KG1 (cell line): ENCODE results near the gene CC2D1A.
"Not testable (repeated sequence)": the region's sequence is repeated elsewhere in the genome, so short reads cannot be mapped to it uniquely, and the experiment has no call there.

Experiments used
- DNase-seq: peaks from one replicate; lab custom pipeline; 2025; lab: John Stamatoyannopoulos, UW

Gene CC2D1A

DNA sequence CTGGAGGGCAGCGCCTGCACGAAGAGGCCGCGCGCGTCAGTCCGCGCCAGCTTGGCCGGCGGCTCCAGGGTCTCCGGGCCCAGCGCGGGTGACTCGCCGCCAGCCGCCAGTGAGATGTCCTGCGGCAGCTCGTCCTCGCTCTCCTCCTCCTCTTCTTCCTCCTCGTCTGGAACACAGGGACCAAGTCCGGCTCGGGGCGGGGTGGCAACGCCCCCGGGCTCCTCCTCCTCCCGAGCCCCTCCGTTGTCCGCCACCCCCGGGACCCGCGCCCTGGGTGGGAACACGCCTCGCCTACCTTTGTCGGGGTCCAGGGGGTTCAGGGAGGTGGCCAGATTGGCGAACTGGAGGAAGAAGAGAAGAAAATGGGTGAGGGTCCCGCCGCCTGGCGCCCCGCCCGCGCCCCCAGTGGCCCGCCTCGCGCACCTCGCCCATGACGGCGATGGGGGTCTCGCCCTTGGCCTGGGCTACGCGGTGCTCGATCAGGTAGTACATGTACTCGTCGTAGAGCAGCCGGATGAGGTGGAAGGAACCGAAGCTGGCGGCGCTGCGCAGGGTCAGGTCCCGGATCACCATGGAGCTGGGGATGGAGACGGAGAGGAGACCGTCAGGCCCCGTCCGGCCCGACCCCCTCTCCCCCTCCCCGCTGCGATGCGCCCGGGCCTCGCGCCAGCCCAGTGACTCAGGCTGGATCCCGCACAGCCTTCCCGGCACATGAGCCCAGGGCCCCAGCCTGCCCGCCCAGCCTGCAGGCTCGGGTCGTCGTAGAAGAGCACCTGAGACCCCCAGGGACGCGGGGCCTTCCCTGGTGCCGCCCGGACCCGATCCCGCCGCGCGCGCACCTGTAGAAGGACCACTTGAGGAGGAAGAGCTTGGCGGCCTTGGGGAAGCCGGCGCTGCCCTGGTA, 57.0 kb downstream of the CC2D1A start:
- DNase-seq, result no peak

GRCh38 chr19:13963603-13964105, 57.7 kb downstream of the CC2D1A start:
- no peak for DNase-seq

DNA sequence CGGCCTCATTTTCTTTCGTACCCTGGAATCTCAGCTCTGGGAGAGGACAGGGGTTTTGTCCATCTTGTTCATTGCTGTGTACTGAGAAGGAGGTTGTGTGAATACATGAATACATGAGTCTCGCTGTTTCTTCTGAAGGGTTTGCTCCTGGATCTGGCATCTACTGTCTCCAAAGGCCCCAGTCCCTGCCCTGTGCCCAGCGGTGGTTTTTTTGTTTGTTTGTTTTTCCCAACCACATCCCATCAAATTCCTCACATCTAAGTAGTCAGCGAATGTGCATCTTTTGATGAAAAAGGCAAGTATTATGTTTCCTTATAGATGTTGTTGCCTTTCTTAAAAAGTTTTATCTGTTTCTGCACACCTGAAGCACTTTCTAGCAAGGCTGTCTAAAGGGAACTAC, 58.8 kb downstream of the CC2D1A start:
- no peak for DNase-seq

- DNase-seq, result no peak
These were observed 59.4 kb downstream of the CC2D1A start for GRCh38 chr19:13965377-13965896.

- DNase-seq, result no peak
These were observed 60.1 kb downstream of the CC2D1A start for GRCh38 chr19:13965926-13966683.

- DNase-seq, result no peak
These were observed 60.7 kb downstream of the CC2D1A start for GRCh38 chr19:13966684-13967128.

DNA sequence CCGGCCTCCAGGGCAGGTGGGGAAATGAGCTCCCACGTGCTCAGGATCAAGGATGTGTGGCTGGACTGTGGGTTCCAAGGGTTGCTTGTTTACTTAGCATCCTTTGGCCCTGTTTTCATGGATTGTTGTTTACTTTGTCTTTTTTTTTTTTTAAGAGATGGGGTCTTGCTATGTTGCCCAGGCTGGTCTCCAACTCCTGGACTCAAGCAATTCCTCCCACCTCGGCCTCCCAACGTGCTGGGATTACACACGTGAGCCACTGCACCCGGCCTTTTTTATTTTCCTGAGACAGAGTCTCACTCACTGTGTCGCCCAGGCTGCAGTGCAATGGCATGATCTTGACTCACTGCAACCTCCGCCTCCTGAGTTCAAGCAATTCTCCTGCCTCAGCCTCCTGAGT, 61.2 kb downstream of the CC2D1A start:
- not testable (repeated sequence) for DNase-seq

- no peak for DNase-seq
These were observed 62.5 kb downstream of the CC2D1A start for GRCh38 chr19:13968383-13968935.

GRCh38 chr19:13968999-13969398, 63.0 kb downstream of the CC2D1A start:
- DNase-seq, result no peak

DNA sequence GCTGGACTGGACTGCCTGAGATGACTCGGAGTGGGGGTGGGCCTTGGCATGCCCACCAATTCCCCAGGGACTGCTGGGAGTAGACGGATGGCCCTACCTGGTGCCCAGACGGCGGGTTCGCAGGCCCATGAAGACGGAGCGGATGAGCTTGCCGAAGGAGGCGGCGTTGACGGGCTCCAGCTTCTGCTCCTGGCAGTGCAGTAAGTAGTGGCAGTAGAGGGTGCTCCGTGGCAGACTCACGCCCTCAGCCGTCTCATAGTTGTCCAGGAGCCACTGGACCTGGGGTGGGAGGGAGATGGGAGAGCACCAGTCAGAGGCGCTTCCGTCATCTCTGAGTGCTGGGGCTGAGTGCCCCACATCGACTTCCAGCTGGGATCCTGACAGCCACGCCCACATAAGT, 63.9 kb downstream of the CC2D1A start:
- no peak for DNase-seq

GRCh38 chr19:13971868-13972267, 65.9 kb downstream of the CC2D1A start:
- DNase-seq, result not testable (repeated sequence)

DNA sequence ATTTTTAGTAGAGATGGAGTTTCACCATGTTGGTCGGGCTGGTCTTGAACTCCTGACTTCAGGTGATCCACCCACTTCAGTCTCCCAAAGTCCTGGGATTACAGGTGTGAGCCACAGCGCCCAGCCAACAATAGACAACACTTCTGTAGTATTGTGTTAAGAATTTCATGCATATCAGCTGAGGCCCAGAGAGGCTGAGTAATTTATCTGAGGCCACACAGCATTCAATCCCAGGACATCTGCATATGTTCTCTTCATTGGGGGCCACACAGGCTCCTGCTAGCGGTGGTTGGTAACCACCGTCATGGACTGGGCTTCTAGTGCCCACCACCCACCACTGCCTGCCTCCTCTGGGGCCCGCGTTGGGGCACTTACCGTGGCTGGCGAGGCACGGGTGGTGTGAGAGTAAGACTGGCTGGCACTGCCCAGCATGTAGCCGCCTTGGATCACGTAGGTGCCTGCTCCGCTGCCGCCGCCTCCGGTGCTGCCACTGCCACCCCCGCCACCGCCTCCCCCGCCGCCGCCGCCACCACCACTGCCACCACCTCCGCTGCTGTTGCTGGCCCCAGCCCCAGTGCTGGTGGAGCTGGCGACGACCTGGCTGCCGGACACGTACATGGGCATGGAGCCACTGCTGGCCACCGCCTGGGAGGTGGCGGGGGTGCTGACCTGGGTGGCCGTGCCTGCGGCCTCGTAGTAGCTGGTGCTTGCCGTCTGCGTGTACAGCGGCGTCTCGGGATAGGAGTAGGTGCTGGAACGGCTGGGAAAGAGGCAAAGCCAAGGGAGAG, 66.6 kb downstream of the CC2D1A start:
- no peak for DNase-seq

DNA sequence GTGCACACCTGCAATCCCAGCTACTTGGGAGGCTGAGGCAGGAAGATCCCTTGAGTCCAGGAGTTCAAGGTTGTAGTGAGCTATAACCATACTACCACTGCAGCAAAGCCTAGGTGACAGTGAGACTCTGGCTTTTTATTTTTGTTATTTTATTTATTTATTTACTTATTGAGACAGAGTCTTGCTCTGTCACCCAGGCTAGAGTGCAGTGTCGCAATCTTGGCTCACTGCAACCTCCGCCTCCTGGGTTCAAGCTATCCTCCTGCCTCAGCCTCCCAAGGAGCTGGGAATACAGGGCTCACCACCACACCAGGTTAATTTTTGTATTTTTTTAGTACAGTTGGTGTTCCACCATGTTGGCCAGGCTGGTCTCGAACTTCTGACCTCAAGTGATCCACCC, 67.5 kb downstream of the CC2D1A start:
- DNase-seq, result not testable (repeated sequence)

DNA sequence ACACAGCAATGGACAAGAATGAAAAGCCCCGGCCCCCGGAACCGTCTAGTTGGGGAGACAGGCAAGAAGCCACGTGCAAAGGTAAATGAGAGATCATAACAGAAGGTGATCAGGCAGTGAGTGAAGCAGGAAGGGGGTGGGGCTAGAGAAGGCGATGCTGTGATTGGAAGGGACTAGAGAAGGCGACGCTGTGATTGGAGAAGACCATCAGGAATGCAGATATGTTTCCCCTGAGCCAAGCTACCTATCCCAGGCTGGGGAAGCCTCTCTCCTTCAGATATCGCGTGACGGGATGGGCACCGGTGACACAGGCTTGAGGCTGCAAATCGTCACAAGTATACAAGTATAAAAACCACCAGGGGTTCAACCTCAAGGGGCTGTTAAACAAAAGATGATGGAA, 68.1 kb downstream of the CC2D1A start:
- no peak for DNase-seq

GRCh38 chr19:13975870-13976269, 69.9 kb downstream of the CC2D1A start:
- DNase-seq, result no peak

- no peak for DNase-seq
These were observed 70.4 kb downstream of the CC2D1A start for GRCh38 chr19:13976446-13976845.

DNA sequence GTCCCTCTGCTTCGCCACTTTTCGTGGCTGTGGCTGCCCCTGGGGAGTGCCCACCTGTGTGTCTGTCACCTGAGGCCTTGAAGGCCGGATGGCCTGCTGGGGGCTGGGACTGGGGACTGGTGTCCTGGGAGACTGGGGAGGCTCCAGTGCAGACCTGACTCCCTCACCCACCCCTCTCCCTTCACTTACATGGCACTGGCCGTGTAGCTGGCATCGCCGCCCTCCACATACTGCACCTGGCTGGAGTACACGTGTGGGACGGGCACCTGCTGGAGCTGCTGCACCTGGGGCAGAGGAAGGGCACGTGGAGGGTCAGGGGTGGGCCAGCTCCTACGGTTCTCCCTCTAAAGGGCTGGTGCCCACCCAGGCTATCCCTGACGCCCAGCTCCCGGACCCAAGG, 71.8 kb downstream of the CC2D1A start:
- DNase-seq, result no peak

GRCh38 chr19:13978351-13979243, 72.6 kb downstream of the CC2D1A start:
- no peak for DNase-seq

- no peak for DNase-seq
These were observed 73.2 kb downstream of the CC2D1A start for GRCh38 chr19:13979244-13979615.

GRCh38 chr19:13979686-13980085, 73.7 kb downstream of the CC2D1A start:
- no peak for DNase-seq

DNA sequence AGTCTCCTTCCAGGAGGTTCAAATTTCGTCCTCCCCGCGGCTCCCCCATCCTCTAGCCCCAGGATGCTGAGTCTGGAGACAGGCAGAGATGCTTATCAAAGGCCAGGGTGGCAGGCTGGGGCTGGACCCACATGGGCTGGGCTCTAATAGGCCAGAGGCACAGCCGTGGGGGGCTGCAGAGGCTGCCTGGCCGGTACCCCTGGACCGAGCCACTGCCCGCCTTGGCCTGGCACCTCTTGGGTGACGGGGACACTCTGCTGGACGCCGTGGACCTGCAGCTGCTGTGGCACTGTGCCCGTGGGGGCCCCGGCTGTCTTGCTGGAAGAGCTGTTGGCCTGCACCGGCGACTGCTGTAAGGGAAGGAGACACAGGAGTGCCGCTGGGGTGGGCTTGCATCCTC, 74.3 kb downstream of the CC2D1A start:
- no peak for DNase-seq
